Anterior cingulate cortex (tissue), 58 donors: ENCODE data around the gene CABP4.
"Not testable (repeated sequence)": the region's sequence is repeated elsewhere in the genome, so short reads cannot be mapped to it uniquely, and the experiment has no call there.

Experiments used
- DNase-seq, 58 donors: peaks; one replicate each; lab custom pipeline; 2025; lab: John Stamatoyannopoulos, UW

The CABP4 gene

GRCh38 chr11:67469508-67469811, 14.3 kb downstream of the CABP4 start:
- DNase-seq: no peak

DNA sequence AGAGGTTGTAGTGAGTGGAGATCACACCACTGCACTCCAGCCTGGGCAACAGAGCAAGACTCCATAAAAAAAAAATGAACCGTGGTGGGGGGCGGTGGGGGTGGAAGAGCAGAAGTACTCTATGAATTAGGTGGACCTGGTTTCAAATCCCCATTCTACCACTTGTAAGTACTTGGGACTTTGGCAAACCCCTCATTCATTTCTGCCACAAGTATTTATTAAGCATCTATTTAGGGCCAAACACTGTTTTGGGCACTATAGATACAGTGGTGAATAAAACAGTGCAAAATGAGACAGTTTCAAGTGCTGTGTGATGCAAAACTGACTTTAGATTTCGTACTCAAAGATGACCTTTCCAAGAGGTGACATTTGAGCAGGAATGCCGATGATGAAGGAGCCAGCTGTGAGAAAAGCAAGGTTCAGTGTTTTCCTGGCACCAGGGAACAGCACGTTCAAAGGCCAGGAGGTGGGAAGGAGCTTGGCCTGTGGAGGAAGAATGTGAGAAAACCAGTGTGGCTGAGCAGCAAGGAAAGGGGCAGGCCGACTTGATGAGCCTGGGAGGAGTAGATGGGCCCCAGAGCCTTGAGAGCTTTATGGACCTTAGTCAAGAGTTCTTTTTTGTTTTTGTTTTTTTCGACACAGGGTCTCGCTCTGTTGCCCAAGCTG, 15.3 kb downstream of the CABP4 start:
- no peak for DNase-seq

DNA sequence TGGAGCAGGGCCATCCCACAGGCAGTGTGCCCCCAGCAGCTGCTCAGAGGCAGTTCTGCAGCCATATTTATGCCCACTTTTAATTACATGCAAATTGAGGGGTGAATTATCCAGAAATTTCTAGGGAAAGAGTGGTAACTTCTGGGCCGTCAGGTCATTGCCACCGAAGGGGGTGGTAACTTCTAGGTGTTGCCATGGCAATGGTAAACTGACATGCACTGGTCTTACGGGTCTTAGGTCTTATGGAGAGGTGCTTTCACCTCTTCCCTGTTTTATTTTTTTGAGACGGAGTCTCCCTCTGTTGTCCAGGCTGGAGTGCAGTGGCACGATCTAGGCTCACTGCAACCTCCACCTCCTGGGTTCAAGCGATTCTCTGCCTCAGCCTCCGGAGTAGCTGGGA, 17.7 kb downstream of the CABP4 start:
- no peak for DNase-seq

DNA sequence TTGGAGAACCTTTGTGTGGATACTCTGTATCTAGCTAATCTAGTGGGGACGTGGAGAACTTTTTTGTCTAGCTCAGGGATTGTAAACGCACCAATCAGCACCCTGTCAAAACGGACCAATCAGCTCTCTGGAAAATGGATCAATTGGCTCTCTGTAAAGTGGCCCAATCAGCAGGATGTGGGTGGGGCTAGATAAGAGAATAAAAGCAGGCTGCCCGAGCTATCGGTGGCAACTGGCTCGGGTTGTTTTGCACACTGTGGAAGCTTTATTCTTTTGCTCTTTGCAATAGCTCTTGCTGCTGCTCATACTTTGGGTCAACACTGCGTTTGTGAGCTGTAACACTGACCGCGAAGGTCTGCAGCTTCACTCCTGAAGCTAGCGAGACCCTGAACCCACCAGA, 21.5 kb downstream of the CABP4 start:
- DNase-seq: not testable (repeated sequence)

GRCh38 chr11:67477344-67478050, 22.3 kb downstream of the CABP4 start:
- not testable (repeated sequence) for DNase-seq

- DNase-seq: no peak
Observed at GRCh38 chr11:67482275-67482826, 27.2 kb downstream of the CABP4 start.

GRCh38 chr11:67482827-67483798, 28.0 kb downstream of the CABP4 start, which contains the start of gene AIP:
Gene AIP, plus strand, starts transcription at chr11:67483026. Its CDS starts 133 bp downstream, at chr11:67483159.
- peak; percentile 89 to 100 (median 97) for DNase-seq

- no peak for DNase-seq
Observed at GRCh38 chr11:67483831-67484665, 28.9 kb downstream of the CABP4 start.

- DNase-seq: peak in 2 of 58 donors; percentile 30 to 35
Observed at GRCh38 chr11:67484847-67485311, 29.7 kb downstream of the CABP4 start.

DNA sequence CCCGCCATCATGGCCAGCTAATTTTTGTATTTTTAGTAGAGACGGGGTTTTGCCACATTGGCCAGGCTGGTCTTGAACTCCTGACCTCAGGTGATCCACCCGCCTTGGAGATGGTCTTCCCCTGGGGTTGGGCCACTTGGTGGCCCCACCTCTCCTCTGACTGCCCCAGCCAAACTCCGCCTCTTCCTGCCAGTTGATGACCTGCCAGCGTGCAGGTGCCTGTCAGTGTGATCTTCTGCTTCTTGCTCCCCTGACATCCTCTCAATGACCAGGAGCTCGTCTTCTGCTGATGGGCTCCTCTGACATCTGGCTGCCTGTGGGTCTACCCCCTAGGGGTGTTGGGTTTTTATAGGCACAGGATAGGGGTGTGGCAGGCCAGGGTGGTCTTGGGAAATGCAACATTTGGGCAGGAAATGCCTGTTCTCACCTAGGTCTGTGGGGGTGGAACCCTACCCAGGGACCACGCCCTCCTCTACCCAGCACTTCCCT, 30.8 kb downstream of the CABP4 start:
- not testable (repeated sequence) for DNase-seq

DNA sequence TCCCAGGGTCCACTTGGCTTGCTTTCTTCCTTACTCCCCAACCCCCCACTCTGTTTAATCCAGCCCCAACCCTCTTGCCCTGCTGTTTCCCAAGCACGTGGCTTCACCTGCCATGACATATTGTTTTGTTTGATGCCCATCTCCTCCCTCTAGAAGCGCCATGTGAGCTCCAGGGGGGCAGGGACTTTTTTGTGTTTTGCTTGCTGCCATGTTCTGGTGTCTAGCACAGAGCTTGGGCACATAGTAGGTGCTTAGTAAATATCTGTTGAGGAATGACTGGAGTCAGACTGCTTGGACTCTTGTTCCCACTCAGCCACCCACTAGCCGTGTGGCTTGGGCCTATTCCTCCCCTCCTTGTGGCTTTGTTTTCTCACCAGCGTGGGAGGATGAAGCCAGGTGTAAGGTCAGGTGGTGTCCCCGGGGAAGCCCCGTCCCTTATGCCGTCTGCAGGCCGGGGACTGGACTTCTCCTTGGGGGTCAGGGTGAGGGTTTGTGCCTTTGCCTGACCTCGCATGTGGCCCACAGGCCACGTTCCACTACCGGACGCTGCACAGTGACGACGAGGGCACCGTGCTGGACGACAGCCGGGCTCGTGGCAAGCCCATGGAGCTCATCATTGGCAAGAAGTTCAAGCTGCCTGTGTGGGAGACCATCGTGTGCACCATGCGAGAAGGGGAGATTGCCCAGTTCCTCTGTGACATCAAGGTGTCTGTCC, 31.5 kb downstream of the CABP4 start:
- no peak for DNase-seq

- DNase-seq: no peak
Observed at GRCh38 chr11:67489203-67489884, 34.2 kb downstream of the CABP4 start.

GRCh38 chr11:67489885-67490726, 35.0 kb downstream of the CABP4 start:
- no peak for DNase-seq

- no peak for DNase-seq
Observed at GRCh38 chr11:67490727-67491065, 35.5 kb downstream of the CABP4 start.

DNA sequence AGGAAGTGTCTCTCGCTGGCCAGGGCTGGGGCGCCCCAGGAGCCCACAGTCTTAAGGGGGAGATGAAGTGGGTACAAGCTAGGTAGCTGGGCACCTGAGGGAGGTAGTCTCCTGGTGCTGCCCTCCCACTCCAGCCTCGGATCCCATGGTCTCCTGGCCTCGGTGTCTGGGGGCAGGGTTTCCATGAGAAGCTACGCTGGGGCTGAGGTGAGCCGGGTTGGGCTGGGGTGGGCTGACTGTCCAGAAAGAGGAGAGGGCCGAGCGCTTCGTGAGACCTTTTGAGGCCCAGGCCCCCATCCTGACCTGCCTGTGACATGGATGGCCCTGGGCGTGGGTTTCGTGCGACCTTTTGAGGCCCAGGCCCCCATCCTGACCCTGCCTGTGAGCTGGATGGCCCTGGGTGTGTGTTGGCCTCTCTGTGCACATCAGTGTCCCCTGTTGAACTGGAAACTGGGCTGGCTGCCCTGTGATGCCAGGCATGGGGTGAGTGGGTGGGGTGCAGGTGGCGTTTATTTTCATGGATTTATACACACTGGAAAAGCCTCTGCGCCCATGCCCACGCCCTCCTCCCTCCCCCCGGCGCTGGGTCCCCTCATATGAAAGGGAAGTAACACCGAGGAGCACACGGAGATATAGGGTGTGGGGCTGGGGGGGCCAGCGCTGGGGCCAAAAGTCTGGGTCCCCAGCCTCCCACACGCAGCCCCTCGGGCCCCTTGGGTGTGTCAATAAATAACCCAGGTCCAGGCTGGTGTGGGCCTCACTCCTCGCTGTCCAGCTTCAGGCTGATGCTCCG, 36.3 kb downstream of the CABP4 start:
- peak in 1 of 58 donors; percentile 38 for DNase-seq

DNA sequence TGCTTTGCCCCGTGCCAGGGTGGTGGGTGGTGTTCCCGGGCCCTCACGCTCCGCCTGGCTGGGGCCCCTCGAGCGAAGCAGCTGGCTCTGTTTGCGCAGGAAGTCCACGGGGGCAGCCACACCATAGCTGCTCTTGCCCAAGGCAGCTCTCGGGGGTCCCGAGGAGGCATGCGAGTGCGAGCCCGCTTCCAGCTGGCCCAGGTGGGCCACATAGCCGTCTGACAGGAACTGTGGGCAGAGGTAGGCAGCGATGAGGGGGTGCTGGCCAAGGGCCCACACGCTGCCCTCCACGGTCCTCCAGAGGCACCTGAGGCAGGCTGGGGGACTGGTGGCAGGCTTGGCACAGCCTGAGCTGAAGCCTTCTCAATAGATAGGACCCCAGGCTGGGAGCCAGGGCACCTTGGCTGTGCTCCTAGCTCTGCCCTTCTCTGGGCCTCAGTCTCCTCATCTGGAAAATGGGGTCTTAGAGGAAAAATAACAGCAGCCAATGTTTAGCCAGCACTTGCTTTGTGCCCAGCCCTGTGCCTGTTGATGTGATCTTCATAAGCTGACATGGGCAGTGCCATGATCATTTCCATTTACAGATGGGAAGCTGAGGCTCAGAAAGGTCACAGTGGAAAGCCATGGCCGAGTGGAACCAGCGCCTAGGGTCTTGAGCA, 37.0 kb downstream of the CABP4 start:
- DNase-seq: no peak
